A549 (cell line): ENCODE measurements around the gene CLEC16A.

Experiments
- CTCF ChIP-seq: fragments of >200 bp; sonication (Bioruptor Twin); formaldehyde crosslinking; IDR thresholded peaks from 3 replicates; pipeline ENCODE4 v1.5.1; 2016
- POLR2A ChIP-seq: IDR thresholded peaks from 2 replicates; pipeline ENCODE4 v1.6.1; 2012; ENCODE audit warnings: mild to moderate bottlenecking, low read length
- SMC3 ChIP-seq: fragments of >200 bp; sonication (Bioruptor Twin); formaldehyde crosslinking; IDR thresholded peaks from 3 replicates; pipeline ENCODE4 v1.6.1; 2018; ENCODE audit warnings: inconsistent platforms

GRCh38 chr16:11142951-11143350 is 198.6 kb downstream of the CLEC16A start:
- TF ChIP-seq SMC3 = no peak
- no peak for TF ChIP-seq CTCF
- no peak for TF ChIP-seq POLR2A
